ENCODE results near the gene BCKDHB. TPM values are rescaled to one million over a fixed set of nuclear protein-coding genes. Genes with fewer than 3 reads are reported as not detected.
A peak's percentile ranks its signal among the peaks of the same experiment; 100 is the strongest.

BCKDHB gene
- polyA plus RNA-seq, 2 of the 4 experiments (the other 2 are of a cell fraction): 7.7 to 15.0 TPM

- peaks cover 11% of the 10 kb centered on the region for H3K4me1 ChIP-seq
- TF ChIP-seq, protein P1, sequence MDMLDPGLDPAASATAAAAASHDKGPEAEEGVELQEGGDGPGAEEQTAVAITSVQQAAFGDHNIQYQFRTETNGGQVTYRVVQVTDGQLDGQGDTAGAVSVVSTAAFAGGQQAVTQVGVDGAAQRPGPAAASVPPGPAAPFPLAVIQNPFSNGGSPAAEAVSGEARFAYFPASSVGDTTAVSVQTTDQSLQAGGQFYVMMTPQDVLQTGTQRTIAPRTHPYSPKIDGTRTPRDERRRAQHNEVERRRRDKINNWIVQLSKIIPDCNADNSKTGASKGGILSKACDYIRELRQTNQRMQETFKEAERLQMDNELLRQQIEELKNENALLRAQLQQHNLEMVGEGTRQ (IDR thresholded peaks at IDR 0.05): no peak
- no peaks in the 10 kb centered on the region for H3K9me3 ChIP-seq
- DNase-seq (ENCODE audit: low read depth in 1 of 2, low spot score in 1 of 2): no peak
- ATAC-seq: no peak
- 89% methylated on average over 1 of the region's 1 CpG for WGBS (ENCODE audit: missing lambda C conversion rate)
- POLR2A ChIA-PET: no interaction called here
- FAIRE-seq: no peak
- CTCF ChIA-PET: interaction anchor here (1.5 kb wide), 1 partner anchor 10 kb away, joined by 4 read pairs; no protein-coding TSS in a partner anchor
- no peak overlapping the region; the same call in 2 of the 3 replicates for H3K4me2 ChIP-seq
- no peak overlapping the region for H3K27ac ChIP-seq
- no peak overlapping the region for H3K4me3 ChIP-seq
These were observed 36.1 kb downstream of the BCKDHB start for GRCh38 chr6:80142586-80142985.

GRCh38 chr6:80143419-80143937 lies 37.0 kb downstream of the BCKDHB start:
- Histone ChIP-seq H3K27ac (0 out of 6 replicates have a peak overlapping the region, but pooled peaks of 1 of the 2 experiments have one; percentile 38), H3K4me2 (peak overlapping the region; percentile 49), H3K4me1 (peaks cover 11% of the 10 kb centered on the region), H3K4me3 (no peak overlapping the region), H3K9me3 (no peaks in the 10 kb centered on the region)
- DNase-seq (ENCODE audit: low read depth in 1 of 2, low spot score in 1 of 2): peak in 1 of 2 experiments; percentile 41
- no peak for FAIRE-seq
- ChIA-PET CTCF (interaction anchor here (1.5 kb wide), 1 partner anchor 11 kb away, joined by 4 read pairs; no protein-coding TSS in a partner anchor), POLR2A (no interaction called here)
- ATAC-seq: peak; percentile 37 to 39; a peak in 2 of 6 replicates
- TF ChIP-seq RAD21 (conservative IDR thresholded peaks at IDR 0.05 in 1 of 2, IDR thresholded peaks at IDR 0.05 in 1 of 2) (no peak), EHF (CRISPR knock-in tag; IDR thresholded peaks at IDR 0.05) (no peak), ELK1 (IDR thresholded peaks at IDR 0.05; ENCODE audit: low read depth, low read length) (no peak), NR3C1 (IDR thresholded peaks at IDR 0.05) (no peak), ESRRA (IDR thresholded peaks at IDR 0.05; ENCODE audit: borderline replicate concordance, low read length) (no peak), CHD4 (IDR thresholded peaks at IDR 0.05; ENCODE audit: borderline replicate concordance) (no peak)
- TF ChIP-seq, protein P2, sequence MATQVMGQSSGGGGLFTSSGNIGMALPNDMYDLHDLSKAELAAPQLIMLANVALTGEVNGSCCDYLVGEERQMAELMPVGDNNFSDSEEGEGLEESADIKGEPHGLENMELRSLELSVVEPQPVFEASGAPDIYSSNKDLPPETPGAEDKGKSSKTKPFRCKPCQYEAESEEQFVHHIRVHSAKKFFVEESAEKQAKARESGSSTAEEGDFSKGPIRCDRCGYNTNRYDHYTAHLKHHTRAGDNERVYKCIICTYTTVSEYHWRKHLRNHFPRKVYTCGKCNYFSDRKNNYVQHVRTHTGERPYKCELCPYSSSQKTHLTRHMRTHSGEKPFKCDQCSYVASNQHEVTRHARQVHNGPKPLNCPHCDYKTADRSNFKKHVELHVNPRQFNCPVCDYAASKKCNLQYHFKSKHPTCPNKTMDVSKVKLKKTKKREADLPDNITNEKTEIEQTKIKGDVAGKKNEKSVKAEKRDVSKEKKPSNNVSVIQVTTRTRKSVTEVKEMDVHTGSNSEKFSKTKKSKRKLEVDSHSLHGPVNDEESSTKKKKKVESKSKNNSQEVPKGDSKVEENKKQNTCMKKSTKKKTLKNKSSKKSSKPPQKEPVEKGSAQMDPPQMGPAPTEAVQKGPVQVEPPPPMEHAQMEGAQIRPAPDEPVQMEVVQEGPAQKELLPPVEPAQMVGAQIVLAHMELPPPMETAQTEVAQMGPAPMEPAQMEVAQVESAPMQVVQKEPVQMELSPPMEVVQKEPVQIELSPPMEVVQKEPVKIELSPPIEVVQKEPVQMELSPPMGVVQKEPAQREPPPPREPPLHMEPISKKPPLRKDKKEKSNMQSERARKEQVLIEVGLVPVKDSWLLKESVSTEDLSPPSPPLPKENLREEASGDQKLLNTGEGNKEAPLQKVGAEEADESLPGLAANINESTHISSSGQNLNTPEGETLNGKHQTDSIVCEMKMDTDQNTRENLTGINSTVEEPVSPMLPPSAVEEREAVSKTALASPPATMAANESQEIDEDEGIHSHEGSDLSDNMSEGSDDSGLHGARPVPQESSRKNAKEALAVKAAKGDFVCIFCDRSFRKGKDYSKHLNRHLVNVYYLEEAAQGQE (IDR thresholded peaks at IDR 0.05): no peak
- WGBS (ENCODE audit: missing lambda C conversion rate): 27% methylated on average over 3 of the region's 3 CpGs

DNA sequence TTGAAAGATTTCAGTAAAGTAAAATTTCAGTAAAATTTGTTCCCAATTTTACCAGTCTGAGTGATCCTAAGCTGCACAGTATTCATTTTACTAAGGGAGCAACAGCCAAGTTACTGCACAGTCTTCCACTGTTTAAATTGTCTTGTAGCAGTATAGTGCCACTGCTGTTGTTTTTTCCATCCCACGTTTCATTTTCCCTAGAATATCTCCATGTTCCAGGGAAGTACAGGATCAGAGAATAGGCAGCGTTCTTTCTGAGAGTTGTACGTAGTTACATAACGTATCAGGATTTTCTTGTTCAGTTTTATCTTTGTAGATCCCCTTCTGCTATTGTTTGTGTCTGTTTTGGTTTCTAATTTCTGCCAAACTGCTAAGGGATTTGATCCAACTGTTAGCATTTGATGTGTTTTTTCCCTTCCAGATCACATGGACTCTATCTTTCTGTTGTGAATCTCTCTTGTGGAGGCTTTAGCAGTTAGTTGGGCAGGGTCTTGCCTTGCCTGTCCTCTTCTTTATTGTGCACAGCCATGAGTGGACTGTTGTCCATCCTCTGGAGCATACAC lies 38.4 kb downstream of the BCKDHB start:
- no peaks in the 10 kb centered on the region for H3K9me3 ChIP-seq
- H3K4me2 ChIP-seq: no peak overlapping the region
- H3K4me1 ChIP-seq: peaks cover 11% of the 10 kb centered on the region

More for the DNA sequence above, 38.4 kb downstream of the BCKDHB start:
- no peak overlapping the region for H3K27ac ChIP-seq
- no peak for TF ChIP-seq NFE2L2 (conservative IDR thresholded peaks at IDR 0.05; ENCODE audit: low read length)
- no peak for TF ChIP-seq POLR2AphosphoS2 (conservative IDR thresholded peaks at IDR 0.05; ENCODE audit: low read length)
- TF ChIP-seq NPAS2 (CRISPR knock-in tag; IDR thresholded peaks at IDR 0.05; ENCODE audit: borderline replicate concordance): no peak
- no peak for TF ChIP-seq HDAC2 (IDR thresholded peaks at IDR 0.05)
- TF ChIP-seq JUNB (IDR thresholded peaks at IDR 0.05): no peak
- no peak for TF ChIP-seq BHLHE40 (IDR thresholded peaks at IDR 0.05; ENCODE audit: low read depth, low read length)
- TF ChIP-seq, protein P1 (IDR thresholded peaks at IDR 0.05): no peak
- no peak for TF ChIP-seq RARB (CRISPR knock-in tag; IDR thresholded peaks at IDR 0.05)
- TF ChIP-seq ZC3H11A (IDR thresholded peaks at IDR 0.05): no peak
- no peak for TF ChIP-seq GATA3 (IDR thresholded peaks at IDR 0.05; ENCODE audit: borderline replicate concordance)
- TF ChIP-seq FOSL2 (IDR thresholded peaks at IDR 0.05): no peak
- no peak for TF ChIP-seq FOSL2 (CRISPR knock-in tag; IDR thresholded peaks at IDR 0.05)
- ChIA-PET CTCF (no interaction called here), POLR2A (no interaction called here)
- ATAC-seq (no peak), DNase-seq (ENCODE audit: low read depth in 1 of 2, low spot score in 1 of 2) (no peak), FAIRE-seq (no peak)
- 95% methylated on average over 4 of the region's 4 CpGs for whole genome bisulfite sequencing (ENCODE audit: missing lambda C conversion rate)
- H3K4me3 ChIP-seq: no peak overlapping the region

Measured in A549 (cell line).